ENCODE measurements around the gene CNIH3. TPM values are rescaled to one million over a fixed set of nuclear protein-coding genes. Genes with fewer than 3 reads are reported as not detected.

CNIH3 gene
- total RNA-seq, 4 donors from 2014 or later, result 1.9 to 4.0 (median 3.4) TPM

DNA sequence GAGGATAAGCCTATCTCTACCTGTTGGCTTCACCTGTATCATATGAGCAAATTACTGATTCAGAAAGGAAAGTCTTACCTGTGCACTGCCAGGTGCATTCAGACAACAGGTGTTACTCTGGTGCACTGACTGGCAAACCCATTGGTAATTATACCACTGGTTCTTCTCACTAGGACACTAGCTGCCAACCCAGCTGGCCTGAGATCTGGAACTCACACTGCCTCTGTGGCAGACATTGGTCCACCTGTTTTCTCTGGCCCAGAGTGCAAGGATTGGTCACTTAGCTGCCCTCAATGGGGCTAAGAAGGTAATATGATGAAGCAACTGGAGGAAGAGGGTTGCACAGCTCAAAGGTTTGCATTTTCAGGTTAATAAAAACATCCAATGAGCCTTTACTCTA, 173.2 kb downstream of the CNIH3 start:
- TF ChIP-seq CTCF (IDR thresholded peaks at IDR 0.05), result no peak
- DNase-seq (ENCODE audit: low spot score) (no peak), ATAC-seq (ENCODE audit: low FRiP score) (no peak)

Other genes with a start within 250 kb of the CNIH3 start
- gene WDR26, start 181.5 kb upstream of the CNIH3 start, total RNA-seq, result 100 to 1,000 TPM in 1 of 4 donors, 10 to 100 TPM in 3; 79.9 to 101 (median 93.8) TPM

Data from omental fat pad (tissue), 4 donors.